ENCODE results near the gene LCN10. TPM values are rescaled to one million over a fixed set of nuclear protein-coding genes. Genes with fewer than 3 reads are reported as not detected.
"Not testable (repeated sequence)": the region's sequence is repeated elsewhere in the genome, so short reads cannot be mapped to it uniquely, and the experiment has no call there.

Gene LCN10
- total and polyA plus RNA-seq, 2 experiments from 2014 or later, result not detected

GRCh38 chr9:136789523-136789937, 46.8 kb upstream of the LCN10 start:
- H3K4me1 ChIP-seq (ENCODE audit: insufficient read depth), result peaks cover 5% of the 10 kb centered on the region
- peaks cover 4% of the 10 kb centered on the region; the same call in 1 of the 2 replicates for H3F3A ChIP-seq (ENCODE audit: insufficient read depth)
- 66 to 77% methylated on average over 3 of the region's 3 CpGs for WGBS, 2 experiments (ENCODE audit: low coverage in 1 of 2, low lambda C conversion rate in 2 of 2, missing lambda C conversion rate in 2 of 2)
- H3K4me3 ChIP-seq, result no peak overlapping the region
- DNase-seq, result no peak
- H3K9ac ChIP-seq, result no peak overlapping the region
- H3K27ac ChIP-seq, result no peak overlapping the region
- H3K36me3 ChIP-seq (ENCODE audit: low read depth), result no peaks in the 10 kb centered on the region
- TF ChIP-seq EZH2phosphoT487 (IDR thresholded peaks at IDR 0.05; ENCODE audit: insufficient read depth, low read depth), result no peak
- TF ChIP-seq EZH2 (IDR thresholded peaks at IDR 0.05; ENCODE audit: insufficient read depth, poor library complexity, severe bottlenecking), result no peak
- H3K27me3 ChIP-seq (replicated peaks; ENCODE audit: insufficient read depth), result no peaks in the 10 kb centered on the region
- H3K9me2 ChIP-seq (ENCODE audit: insufficient read depth), result no peaks in the 10 kb centered on the region
- no peak overlapping the region for H3K4me2 ChIP-seq (ENCODE audit: unreplicated experiment)
- 0 out of 2 replicates have a peak, but pooled peaks cover 5% of the 10 kb centered on the region for H3K79me2 ChIP-seq (ENCODE audit: insufficient read depth)
- no peaks in the 10 kb centered on the region for H4K20me1 ChIP-seq (ENCODE audit: insufficient read depth)
- in situ Hi-C loops (cut with MboI), result no loop called here
- no peaks in the 10 kb centered on the region for H3K9me3 ChIP-seq (ENCODE audit: low read depth)
- no peak overlapping the region for H2AFZ ChIP-seq

GRCh38 chr9:136788644-136789522, 46.1 kb upstream of the LCN10 start:
- DNase-seq; H3K36me3 ChIP-seq (ENCODE audit: low read depth); H3K27me3 ChIP-seq (replicated peaks; ENCODE audit: insufficient read depth); H3K27ac ChIP-seq; H2AFZ ChIP-seq; H3K4me2 ChIP-seq (ENCODE audit: unreplicated experiment); H3K9ac ChIP-seq; H3F3A ChIP-seq (ENCODE audit: insufficient read depth); H3K4me3 ChIP-seq; H3K9me3 ChIP-seq (ENCODE audit: low read depth); H3K9me2 ChIP-seq (ENCODE audit: insufficient read depth); in situ Hi-C loops (cut with MboI); H3K79me2 ChIP-seq (ENCODE audit: insufficient read depth); H4K20me1 ChIP-seq (ENCODE audit: insufficient read depth); H3K4me1 ChIP-seq (ENCODE audit: insufficient read depth): not testable (repeated sequence)
- WGBS, 2 experiments (ENCODE audit: low coverage in 1 of 2, low lambda C conversion rate in 2 of 2, missing lambda C conversion rate in 2 of 2), result 80 to 81% methylated on average over 27 of the region's 27 CpGs

DNA sequence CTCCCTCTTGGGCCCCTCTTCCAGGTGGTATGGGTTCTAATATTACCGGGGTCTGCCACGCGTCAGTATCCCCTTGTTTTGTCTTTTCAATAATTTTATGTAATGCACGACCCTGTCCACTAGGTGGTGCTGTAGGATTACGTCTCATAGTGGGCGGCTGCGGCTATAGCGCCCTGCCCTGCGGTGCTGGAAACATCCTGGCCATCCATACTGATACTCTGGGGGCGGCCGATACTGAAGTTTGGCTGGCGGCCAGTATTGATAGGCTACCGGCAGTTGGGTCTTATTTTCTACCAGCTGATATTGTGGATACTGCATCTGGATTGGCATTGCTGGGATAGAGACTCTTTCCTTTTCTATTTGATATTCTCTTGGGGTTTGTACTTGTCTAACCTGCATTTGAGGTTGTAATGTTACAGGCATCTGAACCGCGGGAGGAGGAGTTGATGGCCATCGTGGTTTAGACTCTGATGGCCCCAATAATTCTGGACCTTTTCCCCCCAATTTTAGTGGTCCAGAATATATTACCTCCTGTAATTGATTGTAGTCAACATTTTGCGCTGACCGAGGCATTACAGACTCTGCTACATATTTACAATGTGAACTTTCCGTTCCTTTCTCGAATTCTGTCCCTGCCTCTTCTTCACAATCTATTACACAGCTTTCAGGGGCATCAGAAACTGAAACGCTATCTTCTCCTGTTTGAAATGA, 45.1 kb upstream of the LCN10 start:
- 16 to 19% methylated on average over 21 of the region's 21 CpGs for WGBS, 2 experiments (ENCODE audit: low coverage in 1 of 2, low lambda C conversion rate in 2 of 2, missing lambda C conversion rate in 2 of 2)

DNA sequence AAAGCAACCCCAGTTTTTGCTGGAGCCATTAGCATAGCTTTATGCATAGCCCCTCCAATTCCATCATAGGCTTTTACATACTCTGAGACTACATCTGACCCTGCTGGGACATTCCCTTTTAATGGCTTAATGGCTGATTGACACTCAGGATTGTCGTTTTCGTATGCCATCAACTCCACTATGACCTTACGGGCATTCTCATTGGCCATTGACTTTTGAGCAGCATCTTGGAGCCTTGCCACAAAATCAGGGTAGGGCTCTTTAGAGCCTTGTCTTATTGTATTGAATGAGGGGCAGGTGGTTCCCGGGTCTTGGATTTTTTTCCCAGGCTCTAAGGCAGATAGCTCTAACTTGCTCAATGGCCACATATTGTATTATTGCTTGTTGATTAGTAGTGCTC, 44.2 kb upstream of the LCN10 start:
- H3K4me2 ChIP-seq (ENCODE audit: unreplicated experiment); H3K36me3 ChIP-seq (ENCODE audit: low read depth); H3K27ac ChIP-seq; H3K79me2 ChIP-seq (ENCODE audit: insufficient read depth); DNase-seq; in situ Hi-C loops (cut with MboI); H2AFZ ChIP-seq; H3F3A ChIP-seq (ENCODE audit: insufficient read depth); H3K4me3 ChIP-seq; H3K9me3 ChIP-seq (ENCODE audit: low read depth); H3K4me1 ChIP-seq (ENCODE audit: insufficient read depth); H3K9me2 ChIP-seq (ENCODE audit: insufficient read depth); H3K27me3 ChIP-seq (replicated peaks; ENCODE audit: insufficient read depth); H3K9ac ChIP-seq; H4K20me1 ChIP-seq (ENCODE audit: insufficient read depth): not testable (repeated sequence)
- WGBS, 2 experiments (ENCODE audit: low coverage in 1 of 2, low lambda C conversion rate in 2 of 2, missing lambda C conversion rate in 2 of 2), result 17 to 19% methylated on average over 4 of the region's 4 CpGs

More for the DNA sequence above, 45.1 kb upstream of the LCN10 start:
- Histone ChIP-seq H3K4me2 (ENCODE audit: unreplicated experiment) (peak overlapping the region; percentile 37), H3K9me2 (ENCODE audit: insufficient read depth) (no peaks in the 10 kb centered on the region), H3K79me2 (ENCODE audit: insufficient read depth) (0 out of 2 replicates have a peak, but pooled peaks cover 5% of the 10 kb centered on the region), H3K36me3 (ENCODE audit: low read depth) (no peaks in the 10 kb centered on the region), H3K9me3 (ENCODE audit: low read depth) (no peaks in the 10 kb centered on the region), H3K27ac (no peak overlapping the region), H3K4me3 (no peak overlapping the region), H3K27me3 (replicated peaks; ENCODE audit: insufficient read depth) (no peaks in the 10 kb centered on the region), H4K20me1 (ENCODE audit: insufficient read depth) (no peaks in the 10 kb centered on the region), H2AFZ (no peak overlapping the region; the same call in 1 of the 2 replicates), H3F3A (ENCODE audit: insufficient read depth) (peaks cover 4% of the 10 kb centered on the region; the same call in 1 of the 2 replicates), H3K9ac (0 out of 2 replicates have a peak overlapping the region, but pooled peaks have one; percentile 35), H3K4me1 (ENCODE audit: insufficient read depth) (peaks cover 5% of the 10 kb centered on the region)
- TF ChIP-seq EZH2 (IDR thresholded peaks at IDR 0.05; ENCODE audit: insufficient read depth, poor library complexity, severe bottlenecking) (no peak), EZH2phosphoT487 (IDR thresholded peaks at IDR 0.05; ENCODE audit: insufficient read depth, low read depth) (no peak)
- DNase-seq, result peak; percentile 72
- in situ Hi-C loops (cut with MboI), result no loop called here
